Duodenal mucosa (tissue), 2 donors: ENCODE data around the gene CTTNBP2.

Source experiments
- H3K27ac ChIP-seq: one replicate; pipeline ENCODE4 v1.7.0; 2013; ENCODE audit warnings: low read depth, low read length
- H3K27me3 ChIP-seq, 2 donors: one replicate each; pipeline ENCODE4 v1.7.0; 2013; ENCODE audit warnings: low read length in 2 of 2, control low read depth in 1 of 2; ENCODE audit not compliant: insufficient read depth in 2 of 2, control insufficient read depth in 1 of 2
- H3K36me3 ChIP-seq, 2 donors: one replicate each; pipeline ENCODE4 v1.7.0; 2013; ENCODE audit warnings: low read length in 2 of 2, control low read depth in 1 of 2; ENCODE audit not compliant: insufficient read depth in 2 of 2, control insufficient read depth in 1 of 2
- H3K4me1 ChIP-seq, 2 donors: one replicate each; pipeline ENCODE4 v1.7.0; 2013; ENCODE audit warnings: low read length in 2 of 2, control low read depth in 1 of 2; ENCODE audit not compliant: insufficient read depth in 2 of 2, control insufficient read depth in 1 of 2
- H3K4me3 ChIP-seq, 2 donors: one replicate each; pipeline ENCODE4 v1.7.0; 2013; ENCODE audit warnings: low read length in 2 of 2, low read depth in 1 of 2
- H3K9ac ChIP-seq, 2 donors: one replicate each; pipeline ENCODE4 v1.7.0; 2013; ENCODE audit warnings: low read length in 2 of 2, low read depth in 1 of 2
- H3K9me3 ChIP-seq, 2 donors: one replicate each; pipeline ENCODE4 v1.7.0; 2013; ENCODE audit warnings: low read length in 2 of 2, control low read depth in 1 of 2; ENCODE audit not compliant: control insufficient read depth in 1 of 2

The CTTNBP2 gene

DNA sequence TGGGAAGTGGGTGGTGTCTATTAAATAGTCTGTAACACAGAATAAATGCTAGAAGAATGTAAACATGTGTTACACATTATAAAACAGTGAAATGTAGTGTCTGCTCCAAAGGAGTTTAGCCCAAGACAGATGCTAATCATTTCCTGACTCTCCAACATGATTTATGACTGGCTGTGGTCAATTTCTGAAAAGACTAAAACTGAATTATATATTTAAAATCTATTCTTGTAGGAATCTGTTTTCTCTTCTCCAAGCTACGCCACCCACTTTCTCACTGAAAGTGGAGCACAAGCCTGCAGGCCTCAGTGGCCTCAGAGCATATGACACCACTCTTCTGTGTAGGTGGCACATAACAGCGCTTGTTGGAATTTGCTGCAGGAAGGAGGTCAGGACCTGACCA lies 44.4 kb downstream of the CTTNBP2 start:
- Histone ChIP-seq H3K4me1 (peaks cover 0 to 17% of the 10 kb centered on the region in 2 donors), H3K36me3 (no peaks in the 10 kb centered on the region), H3K27ac (no peak overlapping the region), H3K27me3 (no peaks in the 10 kb centered on the region), H3K9ac (no peak overlapping the region), H3K9me3 (no peaks in the 10 kb centered on the region), H3K4me3 (no peak overlapping the region)

DNA sequence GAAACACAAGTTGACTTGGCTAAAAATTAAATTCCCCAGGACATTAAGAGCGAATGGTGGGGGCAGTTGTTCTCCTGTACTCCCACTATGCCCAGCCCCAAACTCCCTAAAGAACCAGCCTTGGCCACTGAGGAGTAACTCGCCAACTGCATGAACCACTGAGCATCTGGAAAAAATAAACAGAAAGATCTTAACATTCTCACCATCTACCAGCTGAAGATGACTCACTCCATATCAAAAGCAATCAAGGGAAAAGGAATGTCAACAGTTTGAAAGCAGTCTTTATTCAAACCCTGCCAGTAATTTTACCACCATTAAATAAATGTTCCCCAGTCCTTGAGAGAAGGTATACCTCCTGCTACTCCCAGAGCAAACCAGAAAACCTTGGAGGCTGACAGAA lies 45.4 kb downstream of the CTTNBP2 start:
- Histone ChIP-seq H3K36me3 (no peaks in the 10 kb centered on the region), H3K9me3 (no peaks in the 10 kb centered on the region), H3K27ac (no peak overlapping the region), H3K9ac (no peak overlapping the region), H3K4me3 (no peak overlapping the region), H3K27me3 (no peaks in the 10 kb centered on the region), H3K4me1 (peaks cover 0 to 17% of the 10 kb centered on the region in 2 donors)

DNA sequence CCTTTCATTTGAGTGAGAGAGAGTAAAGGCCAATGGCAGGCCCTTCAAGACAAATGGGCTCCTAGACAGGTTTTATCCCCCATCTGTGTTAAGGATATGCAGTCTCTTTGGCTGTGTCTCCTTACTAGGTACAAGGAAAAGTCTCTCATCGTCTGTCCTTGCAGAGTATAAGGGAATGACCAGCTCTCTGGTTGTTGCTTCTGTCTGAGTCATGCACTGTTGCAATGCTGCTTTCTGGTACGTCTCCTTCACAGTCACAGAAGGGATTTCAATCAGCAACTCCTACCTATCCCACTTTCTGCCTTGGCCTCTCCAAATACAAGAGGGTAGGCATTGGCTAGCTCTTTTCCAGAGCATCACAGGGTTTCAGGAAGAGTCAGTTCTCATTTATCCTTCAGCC lies 48.1 kb downstream of the CTTNBP2 start:
- Histone ChIP-seq H3K27ac (no peak overlapping the region), H3K36me3 (no peaks in the 10 kb centered on the region), H3K4me3 (no peak overlapping the region), H3K27me3 (no peaks in the 10 kb centered on the region), H3K9me3 (no peaks in the 10 kb centered on the region), H3K4me1 (peaks cover 0 to 10% of the 10 kb centered on the region in 2 donors), H3K9ac (no peak overlapping the region)

DNA sequence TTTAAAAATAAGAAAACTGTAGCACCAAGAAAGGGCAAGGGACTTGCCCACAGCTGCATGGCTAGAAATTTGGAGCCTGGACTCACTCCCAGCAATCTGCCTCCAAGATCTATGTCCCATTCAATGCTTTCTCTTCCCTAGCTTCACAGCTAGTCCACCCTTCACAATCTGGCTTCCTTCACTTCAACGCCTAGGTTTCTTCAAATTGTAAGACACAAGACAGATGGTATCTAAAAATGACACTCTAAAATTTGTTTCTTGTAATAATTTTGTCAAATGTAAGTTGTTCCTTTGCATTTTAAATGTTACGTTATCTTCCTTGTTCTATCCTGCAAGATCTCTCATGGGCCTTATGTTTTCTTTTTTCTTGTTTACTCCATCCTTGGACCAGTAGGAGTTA lies 48.6 kb downstream of the CTTNBP2 start:
- Histone ChIP-seq H3K4me1 (peaks cover 0 to 9% of the 10 kb centered on the region in 2 donors), H3K27me3 (no peaks in the 10 kb centered on the region), H3K36me3 (no peaks in the 10 kb centered on the region), H3K9ac (no peak overlapping the region), H3K9me3 (no peaks in the 10 kb centered on the region), H3K27ac (no peak overlapping the region), H3K4me3 (no peak overlapping the region)

- no peak overlapping the region for H3K27ac ChIP-seq
- no peak overlapping the region for H3K9ac ChIP-seq
- H3K27me3 ChIP-seq, result no peaks in the 10 kb centered on the region
- no peaks in the 10 kb centered on the region for H3K9me3 ChIP-seq
- H3K4me3 ChIP-seq, result no peak overlapping the region
- no peaks in the 10 kb centered on the region for H3K4me1 ChIP-seq
- H3K36me3 ChIP-seq, result no peaks in the 10 kb centered on the region
Observed at GRCh38 chr7:117819558-117819957, 53.7 kb downstream of the CTTNBP2 start.

DNA sequence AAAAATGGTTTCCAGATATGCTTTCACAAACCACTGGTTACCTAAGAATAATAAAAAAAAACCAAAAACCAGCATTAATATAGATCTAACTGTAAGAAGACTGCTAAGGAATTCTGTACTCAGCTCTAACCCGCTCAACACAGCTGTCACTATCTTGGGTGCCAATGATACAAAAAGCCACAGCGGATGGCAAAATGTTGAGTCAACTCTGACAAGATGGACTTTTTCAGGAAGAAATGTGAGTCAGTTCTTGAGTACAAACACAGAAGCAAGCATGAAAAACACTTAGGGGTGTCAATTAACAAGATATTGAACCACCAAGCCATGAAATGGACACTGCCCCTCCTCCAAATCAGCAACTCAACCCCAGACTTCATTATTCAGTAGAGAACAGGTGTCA lies 55.0 kb downstream of the CTTNBP2 start:
- Histone ChIP-seq H3K9me3 (no peaks in the 10 kb centered on the region), H3K36me3 (no peaks in the 10 kb centered on the region), H3K4me1 (no peaks in the 10 kb centered on the region), H3K27ac (no peak overlapping the region), H3K9ac (no peak overlapping the region), H3K4me3 (no peak overlapping the region), H3K27me3 (no peaks in the 10 kb centered on the region)

DNA sequence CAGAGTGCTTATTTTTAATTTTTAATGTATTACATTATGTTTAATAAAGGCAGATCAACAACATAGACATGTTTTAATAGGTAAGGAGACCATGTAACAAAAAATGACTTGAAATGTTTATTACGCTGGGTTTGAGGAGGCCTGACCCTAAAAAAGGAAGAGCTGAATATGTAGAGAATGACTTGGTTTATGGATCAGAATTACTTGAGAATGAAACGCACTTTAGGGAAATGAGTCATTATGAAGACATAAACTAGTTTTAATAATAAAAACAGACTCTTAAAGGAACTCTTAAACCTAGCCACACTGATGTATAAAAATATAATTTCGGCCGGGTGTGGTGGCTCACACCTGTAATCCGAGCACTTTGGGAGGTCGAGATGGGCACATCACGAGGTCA lies 56.5 kb downstream of the CTTNBP2 start:
- Histone ChIP-seq H3K4me3 (no peak overlapping the region), H3K27ac (no peak overlapping the region), H3K27me3 (no peaks in the 10 kb centered on the region), H3K4me1 (no peaks in the 10 kb centered on the region), H3K9ac (no peak overlapping the region), H3K9me3 (no peaks in the 10 kb centered on the region), H3K36me3 (no peaks in the 10 kb centered on the region)

- Histone ChIP-seq H3K9ac (no peak overlapping the region), H3K27ac (no peak overlapping the region), H3K4me1 (peaks cover 9 to 12% of the 10 kb centered on the region in 2 donors), H3K27me3 (no peaks in the 10 kb centered on the region), H3K36me3 (no peaks in the 10 kb centered on the region), H3K4me3 (no peak overlapping the region), H3K9me3 (no peaks in the 10 kb centered on the region)
Observed at GRCh38 chr7:117811696-117812095, 61.5 kb downstream of the CTTNBP2 start.

- H3K4me1 ChIP-seq, result peaks cover 9 to 12% of the 10 kb centered on the region in 2 donors
Observed at GRCh38 chr7:117810642-117811512, 62.4 kb downstream of the CTTNBP2 start.

GRCh38 chr7:117809958-117810357 lies 63.3 kb downstream of the CTTNBP2 start:
- no peak overlapping the region for H3K9ac ChIP-seq
- peaks cover 9 to 12% of the 10 kb centered on the region in 2 donors for H3K4me1 ChIP-seq
- no peaks in the 10 kb centered on the region for H3K9me3 ChIP-seq
- no peak overlapping the region for H3K27ac ChIP-seq
- H3K36me3 ChIP-seq, result no peaks in the 10 kb centered on the region
- H3K27me3 ChIP-seq, result no peaks in the 10 kb centered on the region
- peak overlapping the region in 1 of 2 donors; percentile 35 for H3K4me3 ChIP-seq

More at GRCh38 chr7:117810642-117811512, 62.4 kb downstream of the CTTNBP2 start:
- Histone ChIP-seq H3K9me3 (no peaks in the 10 kb centered on the region), H3K27ac (no peak overlapping the region), H3K9ac (no peak overlapping the region), H3K36me3 (no peaks in the 10 kb centered on the region), H3K4me3 (no peak overlapping the region), H3K27me3 (no peaks in the 10 kb centered on the region)
